Neural progenitor cell (in vitro differentiated cells): ENCODE data around the gene TEX2.

Source experiments
- EZH2 ChIP-seq: fragments of 200-600 bp; sonication (generic); IDR thresholded peaks from 2 replicates; pipeline ENCODE4 v1.6.1; 2017; ENCODE audit warnings: antibody characterized with exemption, mild to moderate bottlenecking, moderate library complexity
- EZH2phosphoT487 ChIP-seq: fragments of 200-600 bp; sonication (generic); IDR thresholded peaks from 2 replicates; pipeline ENCODE4 v1.6.1; 2017; ENCODE audit warnings: antibody characterized with exemption
- TF ChIP-seq, protein P1 (sequence below): fragments of 200-600 bp; sonication (generic); IDR thresholded peaks from 2 replicates; pipeline ENCODE4 v1.5.1; 2017; ENCODE audit warnings: antibody characterized with exemption, mild to moderate bottlenecking

GRCh38 chr17:64160378-64160777, 102.7 kb downstream of the TEX2 start:
- TF ChIP-seq, protein P1, sequence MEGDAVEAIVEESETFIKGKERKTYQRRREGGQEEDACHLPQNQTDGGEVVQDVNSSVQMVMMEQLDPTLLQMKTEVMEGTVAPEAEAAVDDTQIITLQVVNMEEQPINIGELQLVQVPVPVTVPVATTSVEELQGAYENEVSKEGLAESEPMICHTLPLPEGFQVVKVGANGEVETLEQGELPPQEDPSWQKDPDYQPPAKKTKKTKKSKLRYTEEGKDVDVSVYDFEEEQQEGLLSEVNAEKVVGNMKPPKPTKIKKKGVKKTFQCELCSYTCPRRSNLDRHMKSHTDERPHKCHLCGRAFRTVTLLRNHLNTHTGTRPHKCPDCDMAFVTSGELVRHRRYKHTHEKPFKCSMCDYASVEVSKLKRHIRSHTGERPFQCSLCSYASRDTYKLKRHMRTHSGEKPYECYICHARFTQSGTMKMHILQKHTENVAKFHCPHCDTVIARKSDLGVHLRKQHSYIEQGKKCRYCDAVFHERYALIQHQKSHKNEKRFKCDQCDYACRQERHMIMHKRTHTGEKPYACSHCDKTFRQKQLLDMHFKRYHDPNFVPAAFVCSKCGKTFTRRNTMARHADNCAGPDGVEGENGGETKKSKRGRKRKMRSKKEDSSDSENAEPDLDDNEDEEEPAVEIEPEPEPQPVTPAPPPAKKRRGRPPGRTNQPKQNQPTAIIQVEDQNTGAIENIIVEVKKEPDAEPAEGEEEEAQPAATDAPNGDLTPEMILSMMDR: no peak
- TF ChIP-seq EZH2: no peak
- no peak for TF ChIP-seq EZH2phosphoT487
